ENCODE measurements around the gene BLOC1S5.
A peak's percentile ranks its signal among the peaks of the same experiment; 100 is the strongest.
"Not testable (repeated sequence)": the region's sequence is repeated elsewhere in the genome, so short reads cannot be mapped to it uniquely, and the experiment has no call there.

The BLOC1S5 gene

GRCh38 chr6:8080362-8081151 is 16.4 kb upstream of the BLOC1S5 start:
- DNase-seq: no peak

- DNase-seq: no peak
These were observed 14.9 kb upstream of the BLOC1S5 start for GRCh38 chr6:8079126-8079525.

- DNase-seq: no peak
These were observed 13.8 kb upstream of the BLOC1S5 start for GRCh38 chr6:8077991-8078390.

DNA sequence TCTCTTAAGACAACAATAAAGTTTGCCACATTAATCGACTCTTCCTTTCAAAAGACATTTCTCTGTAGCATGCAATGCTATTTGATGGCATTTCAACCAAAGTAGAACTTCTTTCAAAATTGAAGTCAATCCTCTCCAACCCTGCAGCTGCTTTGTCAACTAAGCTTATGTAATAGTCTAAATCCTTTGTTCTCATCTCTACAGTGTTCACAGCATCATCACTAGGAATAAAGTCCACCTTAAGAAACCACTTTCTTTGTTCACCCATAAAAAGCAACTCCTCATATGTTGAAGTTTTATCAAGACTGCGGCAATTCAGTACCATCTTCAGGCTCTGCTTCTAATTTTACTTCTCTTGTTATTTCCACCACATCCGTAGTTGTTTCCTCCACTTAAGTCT is 11.5 kb upstream of the BLOC1S5 start:
- no peak for DNase-seq

DNA sequence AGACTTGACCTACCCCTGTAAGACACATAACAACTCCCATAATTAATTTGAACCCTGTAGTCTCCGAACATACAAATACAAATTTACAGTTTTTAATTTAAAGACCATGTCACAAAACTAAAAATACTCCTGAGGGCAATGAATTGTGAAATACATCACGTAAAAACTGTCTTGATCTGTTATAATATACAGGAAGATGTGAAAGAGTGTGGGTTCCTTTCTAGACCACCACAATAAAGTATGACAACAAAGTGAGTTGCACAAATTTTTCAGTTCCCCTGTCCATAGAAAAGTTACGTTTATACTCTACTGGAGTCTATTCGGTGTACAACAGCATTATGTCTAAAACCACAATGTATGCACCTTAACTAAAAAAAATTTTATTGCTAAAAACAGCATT is 11.0 kb upstream of the BLOC1S5 start:
- DNase-seq: no peak

DNA sequence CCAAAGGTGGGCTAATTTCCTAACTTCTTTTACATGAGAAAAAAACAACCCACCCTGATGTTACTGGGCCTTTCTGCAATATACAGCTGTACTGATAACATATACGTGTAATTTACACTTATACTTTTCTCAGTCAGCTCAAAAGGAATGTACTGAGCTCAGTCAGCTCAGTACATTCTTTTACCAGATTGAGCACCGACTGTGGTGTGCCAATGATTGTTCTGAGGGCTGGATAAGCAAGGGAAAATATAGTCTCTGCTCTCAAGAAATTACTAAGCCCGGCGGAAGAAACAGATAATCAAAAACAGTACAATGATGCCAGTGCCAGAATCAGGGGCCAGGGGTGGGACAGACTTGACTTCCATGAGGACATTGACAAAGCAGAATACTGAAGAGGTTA is 10.0 kb upstream of the BLOC1S5 start:
- no peak for DNase-seq

DNA sequence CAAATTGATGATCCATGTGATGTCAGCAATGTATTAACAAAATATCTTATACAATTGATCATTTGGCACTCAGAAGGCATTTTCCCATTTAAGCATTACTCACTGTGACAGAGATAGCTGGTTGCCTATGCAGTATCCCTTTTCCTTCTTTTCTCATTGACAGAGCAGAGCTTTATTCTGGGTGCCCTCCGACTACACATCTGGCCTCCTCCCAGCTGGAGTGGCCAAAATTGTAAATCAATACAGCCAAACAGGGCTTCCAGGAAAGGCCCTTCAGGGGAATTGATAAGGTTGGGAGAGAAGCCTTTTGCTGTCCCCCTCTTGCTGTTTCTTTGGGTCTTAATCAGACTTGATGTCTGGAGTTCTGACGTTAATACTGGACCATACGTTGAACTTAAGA is 9.6 kb upstream of the BLOC1S5 start:
- DNase-seq: no peak

GRCh38 chr6:8070718-8071117 is 6.5 kb upstream of the BLOC1S5 start:
- no peak for DNase-seq

DNA sequence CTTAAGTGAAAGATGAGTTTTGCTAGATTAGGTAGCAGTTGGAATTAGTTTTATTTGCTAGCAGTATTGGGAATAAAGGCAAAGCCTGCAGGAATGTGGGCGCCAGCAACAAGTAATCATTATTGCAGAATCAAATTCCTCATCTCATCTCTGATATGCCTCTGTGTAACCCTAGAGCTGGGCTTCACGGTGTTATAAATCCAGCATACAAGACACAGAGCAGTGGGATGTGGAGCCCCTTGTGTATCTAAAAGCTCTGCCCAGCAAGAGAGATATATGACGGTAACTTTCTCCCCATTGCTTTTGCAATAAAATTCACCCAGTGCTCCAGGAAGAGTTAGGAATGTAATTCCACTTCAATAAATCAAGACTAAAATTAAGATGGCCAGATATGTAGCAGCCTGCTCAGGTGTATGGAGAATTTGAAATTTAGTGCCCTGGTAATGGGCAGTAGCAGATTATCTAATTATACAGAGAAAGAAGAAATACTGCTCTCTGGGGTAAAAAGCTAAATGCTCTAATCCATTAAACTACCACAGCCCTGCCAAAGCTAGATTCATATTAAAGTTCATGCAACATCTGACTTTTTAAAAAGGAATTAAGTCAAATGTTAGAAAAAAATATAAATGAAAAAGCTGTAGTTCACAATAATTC is 5.6 kb upstream of the BLOC1S5 start:
- no peak for DNase-seq

- no peak for DNase-seq
These were observed 5.0 kb upstream of the BLOC1S5 start for GRCh38 chr6:8069151-8069550.

DNA sequence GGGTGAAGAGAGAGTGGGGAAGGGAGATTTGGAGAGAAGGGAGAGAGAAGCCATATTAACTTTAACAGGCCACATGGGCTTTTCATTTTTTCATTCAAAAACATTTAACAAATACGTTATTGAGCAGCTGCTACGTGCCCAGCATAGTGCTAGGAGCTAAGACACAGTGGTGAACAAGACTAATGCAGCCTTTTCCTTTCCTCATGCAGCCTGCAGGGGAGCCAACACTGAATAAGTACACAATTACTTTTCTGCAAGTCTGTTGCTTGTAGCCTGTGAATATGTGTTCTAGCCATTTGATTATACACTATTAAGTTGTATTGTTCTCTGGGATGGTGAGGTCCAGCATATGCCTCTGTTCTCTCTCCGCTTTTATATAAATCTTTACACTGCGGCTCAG is 1.9 kb upstream of the BLOC1S5 start:
- DNase-seq: no peak

DNA sequence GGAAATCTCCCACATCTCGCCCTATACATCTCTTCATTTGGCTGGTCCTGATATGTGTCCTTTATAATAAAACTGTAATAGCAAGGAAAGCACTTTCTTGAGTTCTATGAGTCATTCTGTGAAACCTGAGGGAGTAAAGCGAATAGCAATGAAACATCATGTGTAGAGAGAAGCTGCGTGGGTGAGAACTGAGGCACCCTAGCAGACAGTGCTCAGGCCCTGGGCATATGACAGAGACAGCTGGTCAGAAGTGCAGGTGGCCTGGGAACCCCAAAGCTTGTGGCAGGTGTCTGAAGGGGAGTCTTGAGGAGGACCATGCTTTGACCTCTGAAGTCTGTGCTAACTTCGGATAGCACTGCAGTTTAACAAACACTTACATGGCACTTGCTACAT is 1.3 kb upstream of the BLOC1S5 start:
- no peak for DNase-seq

DNA sequence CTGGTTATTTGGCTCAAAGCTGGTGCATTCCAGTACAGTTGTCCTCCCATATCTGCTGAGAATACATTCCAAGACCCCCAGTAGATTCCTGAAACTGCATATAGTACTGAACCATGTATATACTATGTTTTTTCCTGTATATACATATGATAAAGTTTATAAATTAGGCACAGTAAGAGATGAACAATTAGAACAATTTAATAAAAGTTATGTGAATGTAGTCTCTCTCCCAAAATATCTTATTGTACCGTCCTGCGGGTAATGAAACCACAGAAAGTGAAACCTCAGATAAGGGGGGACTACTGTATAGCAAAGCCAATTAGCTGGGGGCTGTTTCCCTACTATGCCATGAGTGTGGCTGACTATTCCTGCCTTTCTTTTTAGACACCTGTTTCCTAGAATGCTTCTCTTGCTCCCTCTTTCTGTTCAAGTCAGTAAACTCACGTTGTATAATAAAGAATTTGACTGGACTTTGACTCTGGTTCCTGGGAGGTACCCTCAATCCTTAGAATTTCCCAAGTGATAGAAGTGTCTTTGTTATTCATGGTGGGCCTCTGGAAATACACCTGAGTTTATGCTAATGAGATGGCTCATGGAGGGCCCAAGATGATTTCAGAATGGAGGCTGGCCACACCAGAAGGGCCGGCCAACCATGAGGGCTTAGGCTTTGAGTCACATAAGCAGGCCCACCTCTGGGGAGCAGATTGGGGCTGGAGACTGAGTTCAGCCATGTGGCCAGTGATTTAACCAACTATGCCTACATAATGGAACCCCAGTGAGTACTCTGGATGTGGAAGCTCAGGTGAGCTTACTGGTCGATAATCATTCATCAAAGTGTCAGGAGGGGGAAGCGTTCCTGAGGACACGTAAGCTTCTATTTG is 689 bp upstream of the BLOC1S5 start:
- no peak for DNase-seq

DNA sequence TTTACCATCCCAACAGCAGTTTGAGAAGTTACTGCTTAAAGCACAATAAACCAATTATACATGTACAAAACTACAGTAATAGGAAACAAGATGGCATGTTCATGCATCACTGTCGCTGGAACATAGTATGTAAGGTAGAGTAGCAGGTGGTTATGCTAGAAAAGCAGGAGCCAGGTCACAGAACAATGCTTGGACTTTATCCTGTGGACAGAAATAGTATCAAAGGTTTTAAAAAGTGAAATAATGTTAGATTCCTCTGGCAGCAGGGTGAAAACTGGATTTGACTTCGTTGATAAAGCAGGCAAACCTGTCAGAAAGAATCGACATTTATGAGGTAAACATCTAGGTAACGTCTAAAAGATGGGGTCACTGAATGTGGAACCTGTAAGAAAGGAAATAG is 2.5 kb downstream of the BLOC1S5 start:
- DNase-seq: no peak

DNA sequence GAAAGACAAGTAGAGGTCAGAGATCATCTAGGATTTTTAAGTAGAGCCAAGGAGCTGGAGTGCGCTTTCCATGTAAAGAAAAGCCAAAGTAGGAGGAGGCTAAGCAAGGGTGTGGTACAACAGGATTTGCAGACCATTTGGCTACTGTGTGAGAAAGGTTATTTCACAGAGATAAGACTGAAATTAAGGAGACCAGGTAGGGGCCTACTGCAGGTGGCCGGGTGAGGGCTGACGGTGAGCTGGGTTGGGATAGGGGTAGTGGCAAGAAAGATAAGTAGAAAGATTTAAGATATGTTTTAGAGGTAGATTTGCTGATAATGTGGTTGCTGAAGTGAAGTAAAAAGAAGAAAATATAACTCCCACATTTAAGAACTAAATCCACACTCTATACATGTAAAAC is 3.8 kb downstream of the BLOC1S5 start:
- DNase-seq: no peak

- DNase-seq: peak; percentile 42
These were observed 5.1 kb downstream of the BLOC1S5 start for GRCh38 chr6:8059129-8059528.

GRCh38 chr6:8057793-8058192 is 6.4 kb downstream of the BLOC1S5 start:
- DNase-seq: no peak

DNA sequence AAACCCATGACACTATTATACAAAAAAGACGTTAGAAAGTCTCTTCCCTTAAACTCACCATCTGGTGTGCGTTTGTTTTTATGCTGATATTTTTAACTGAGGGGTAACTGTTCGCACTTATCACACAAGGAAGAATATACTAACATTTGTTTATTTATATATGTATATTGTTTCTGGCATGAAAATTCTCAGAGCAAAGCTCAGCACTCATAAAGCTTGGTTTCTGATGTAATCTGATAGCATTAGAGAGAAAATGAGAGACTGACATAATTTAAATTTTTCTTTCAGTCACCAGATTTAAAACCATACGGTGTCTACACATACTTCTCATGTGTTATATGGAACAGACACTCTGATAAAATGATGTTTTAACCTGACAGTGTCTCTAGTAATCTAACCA is 6.9 kb downstream of the BLOC1S5 start:
- no peak for DNase-seq

GRCh38 chr6:8054276-8054675 is 9.9 kb downstream of the BLOC1S5 start:
- DNase-seq: no peak

DNA sequence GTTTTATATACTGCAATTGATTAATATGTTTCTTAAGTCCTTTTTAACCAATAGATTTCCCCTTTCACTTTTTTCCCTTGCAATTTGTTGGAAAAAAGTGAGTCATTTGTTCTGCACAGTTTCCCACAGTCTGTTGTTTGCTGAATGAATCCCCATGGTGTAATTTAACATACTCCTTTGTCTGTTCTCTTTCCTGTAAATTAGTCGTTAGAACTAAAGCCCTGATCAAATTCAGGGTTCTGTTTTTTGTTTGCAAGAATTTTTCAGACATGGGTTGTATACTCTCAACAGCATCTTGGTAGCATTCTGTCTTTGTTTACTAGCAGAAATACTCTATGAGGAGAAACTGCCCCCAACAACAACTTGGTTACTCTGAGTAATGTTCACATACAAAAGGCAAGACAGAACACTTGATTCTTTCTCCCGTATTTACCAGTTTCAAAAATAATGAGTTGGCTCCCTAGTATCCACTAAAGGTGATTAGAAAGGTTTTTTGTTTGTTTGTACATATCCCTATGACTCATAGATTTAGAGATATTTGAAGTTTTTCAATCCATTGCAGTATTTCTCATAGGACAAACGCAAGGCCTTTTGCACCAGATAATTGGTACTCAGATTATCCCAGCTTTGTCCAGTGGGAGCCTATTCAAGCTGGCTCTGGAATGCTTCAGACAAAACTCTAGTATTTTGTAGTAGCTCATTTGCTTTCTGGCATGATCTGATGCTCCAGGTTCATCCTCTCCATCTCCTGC is 16.5 kb downstream of the BLOC1S5 start:
- DNase-seq: no peak

DNA sequence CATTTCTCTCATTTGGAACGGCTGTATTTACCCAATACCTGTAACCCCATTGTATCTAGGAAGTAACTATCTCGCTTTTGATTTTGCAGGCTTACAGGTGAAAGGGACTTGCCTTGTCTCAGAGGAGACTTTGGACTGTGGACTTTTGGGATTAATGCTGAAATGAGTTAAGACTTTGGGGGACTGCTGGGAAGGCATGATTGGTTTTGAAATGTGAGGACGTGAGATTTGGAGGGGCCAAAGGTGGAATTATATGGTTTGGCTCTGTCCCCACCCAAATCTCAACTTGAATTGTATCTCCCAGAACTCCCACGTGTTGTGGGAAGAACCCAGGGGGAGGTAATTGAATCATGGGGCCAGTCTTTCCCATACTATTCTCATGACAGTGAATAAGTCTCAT is 18.4 kb downstream of the BLOC1S5 start:
- DNase-seq: not testable (repeated sequence)

DNA sequence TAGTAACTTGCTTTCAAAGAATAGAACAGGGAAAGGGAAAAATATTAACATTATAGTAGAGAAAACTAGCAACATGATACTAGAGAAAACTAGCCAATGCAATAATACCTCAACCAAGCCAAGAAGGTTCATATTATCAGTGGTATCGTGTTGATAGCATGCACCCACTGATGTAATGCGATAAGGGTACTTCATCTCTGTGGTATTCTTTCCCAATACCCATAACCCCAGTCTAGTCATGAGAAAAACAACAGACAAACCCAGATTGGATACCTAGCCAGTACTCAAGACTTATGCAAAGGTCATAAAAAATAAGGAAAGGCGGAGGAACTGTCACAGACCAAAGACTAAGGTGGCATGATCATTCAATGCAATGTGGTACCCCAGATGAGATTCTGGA is 21.0 kb downstream of the BLOC1S5 start:
- no peak for DNase-seq
